HG03354 (cell line): ENCODE measurements around the gene SCN4B.
"Not testable (repeated sequence)": the region's sequence is repeated elsewhere in the genome, so short reads cannot be mapped to it uniquely, and the experiment has no call there.

ENCODE experiments used
- ATAC-seq: cut with Tn5 transposase; IDR thresholded peaks from one replicate; pipeline ENCODE4 v1.9.1; 2021; ENCODE audit warnings: mild to moderate bottlenecking; ENCODE audit not compliant: unreplicated experiment, poor library complexity, severe bottlenecking

The SCN4B gene, protein sequence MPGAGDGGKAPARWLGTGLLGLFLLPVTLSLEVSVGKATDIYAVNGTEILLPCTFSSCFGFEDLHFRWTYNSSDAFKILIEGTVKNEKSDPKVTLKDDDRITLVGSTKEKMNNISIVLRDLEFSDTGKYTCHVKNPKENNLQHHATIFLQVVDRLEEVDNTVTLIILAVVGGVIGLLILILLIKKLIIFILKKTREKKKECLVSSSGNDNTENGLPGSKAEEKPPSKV

DNA sequence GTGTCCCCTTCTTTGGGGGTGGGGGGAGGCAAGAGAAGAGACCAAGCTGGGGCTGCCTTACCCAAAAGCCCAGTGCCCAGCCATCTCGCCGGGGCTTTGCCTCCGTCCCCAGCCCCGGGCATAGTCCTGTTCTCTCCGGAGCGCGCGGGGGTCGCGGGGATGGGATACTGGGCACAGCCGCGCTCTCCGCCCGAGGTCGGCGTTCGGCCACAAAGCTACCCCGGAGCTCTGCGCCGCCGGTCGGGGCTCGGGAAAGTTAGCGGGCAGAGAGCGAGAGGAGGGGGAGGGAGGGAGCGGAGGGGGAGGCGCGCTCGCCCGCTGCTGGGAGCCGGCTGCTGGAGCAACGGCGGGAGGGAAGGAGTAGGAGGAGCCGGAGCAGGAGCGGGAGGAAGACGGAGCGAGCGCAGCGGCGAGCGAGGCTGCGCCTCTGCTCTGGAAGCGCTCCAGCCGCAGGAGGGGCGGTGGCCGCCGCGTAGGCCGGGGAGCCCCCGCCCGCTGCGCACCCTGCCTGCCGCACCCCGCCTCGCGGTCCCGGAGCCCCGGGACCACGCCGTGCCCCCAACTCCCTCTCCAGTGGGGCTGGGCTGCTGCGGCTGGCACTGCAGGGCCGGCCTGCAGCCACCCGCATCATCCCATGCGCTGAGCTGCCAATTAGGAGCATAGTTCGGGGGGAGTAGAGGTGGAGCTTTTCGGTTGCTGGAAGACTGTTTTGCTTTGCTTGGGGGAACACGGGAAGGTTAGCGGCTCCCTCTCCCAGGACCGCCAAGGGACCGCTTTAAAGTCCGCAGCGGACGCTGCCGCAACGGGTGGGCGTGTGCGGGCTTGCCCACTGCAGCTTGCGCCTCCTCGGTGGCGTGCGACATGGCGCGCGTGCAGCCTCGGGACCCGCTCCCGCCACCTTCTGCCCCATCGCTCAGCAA is at the start of gene SCN4B:
Gene SCN4B, minus strand, starts transcription at position 272 of the 920 bp plus-strand sequence. Its CDS starts 150 bp downstream, at position 122.
- no peak for ATAC-seq

GRCh38 chr11:118201966-118202365 is 49.3 kb upstream of the SCN4B start:
- ATAC-seq: no peak

GRCh38 chr11:118200901-118201680 is 48.5 kb upstream of the SCN4B start:
- ATAC-seq: no peak

DNA sequence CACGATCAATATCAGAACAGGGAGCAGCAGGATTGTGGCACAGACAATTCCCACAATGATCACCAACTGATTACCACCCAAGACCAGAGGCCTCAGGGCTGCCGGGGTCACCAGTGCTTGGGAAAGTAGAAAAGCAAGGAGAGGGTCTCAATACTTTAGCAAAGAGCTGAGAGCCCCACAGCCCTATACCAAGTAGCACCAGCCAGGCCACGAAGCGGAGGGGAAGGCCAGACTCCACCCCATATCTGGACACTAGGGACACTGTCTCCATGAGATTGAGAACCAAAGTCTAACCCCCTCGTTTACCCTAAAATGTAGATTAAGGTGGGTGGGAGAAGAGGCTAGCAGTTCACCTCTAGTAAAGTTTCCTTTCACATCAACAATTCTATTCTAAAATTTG is 47.9 kb upstream of the SCN4B start:
- ATAC-seq: no peak

DNA sequence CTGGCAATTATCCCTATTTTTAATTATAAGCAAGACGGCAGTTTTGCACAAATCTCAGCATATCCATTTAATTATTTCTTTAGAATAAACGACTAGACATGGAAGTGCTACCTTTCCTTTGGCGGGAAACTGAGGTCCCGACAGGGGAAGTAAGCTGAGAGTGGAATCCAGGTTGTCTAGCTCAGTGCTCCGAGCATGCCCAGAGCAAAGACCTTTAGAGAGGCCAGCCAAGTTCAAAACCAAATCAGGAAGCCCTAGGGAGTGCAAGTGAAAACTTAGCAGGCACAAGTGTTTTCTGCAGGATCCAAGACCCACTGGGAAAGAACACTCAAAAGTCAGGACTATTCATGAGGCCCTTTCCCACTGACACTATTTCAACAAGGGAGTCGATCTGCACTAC is 46.5 kb upstream of the SCN4B start:
- no peak for ATAC-seq

DNA sequence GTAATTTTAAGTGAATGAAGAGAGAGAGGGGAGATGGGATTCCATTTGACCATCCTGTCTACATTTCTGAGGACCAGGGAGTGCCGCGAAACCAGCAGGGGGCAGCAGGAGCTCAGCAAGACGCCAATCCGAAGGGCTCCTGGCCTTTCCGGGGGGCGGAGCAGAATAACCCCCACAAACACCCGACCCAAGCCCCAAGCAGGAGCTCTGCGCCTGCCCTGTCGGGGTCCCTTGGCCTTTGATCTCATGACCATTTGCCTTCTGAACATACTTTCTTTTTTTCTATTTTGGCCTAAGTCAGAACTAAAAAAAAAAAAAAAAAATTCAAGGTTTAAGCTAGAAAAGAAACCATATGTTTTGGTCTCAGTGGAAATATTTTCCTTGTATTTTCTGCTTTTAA is 45.7 kb upstream of the SCN4B start:
- peak; percentile 55 for ATAC-seq

DNA sequence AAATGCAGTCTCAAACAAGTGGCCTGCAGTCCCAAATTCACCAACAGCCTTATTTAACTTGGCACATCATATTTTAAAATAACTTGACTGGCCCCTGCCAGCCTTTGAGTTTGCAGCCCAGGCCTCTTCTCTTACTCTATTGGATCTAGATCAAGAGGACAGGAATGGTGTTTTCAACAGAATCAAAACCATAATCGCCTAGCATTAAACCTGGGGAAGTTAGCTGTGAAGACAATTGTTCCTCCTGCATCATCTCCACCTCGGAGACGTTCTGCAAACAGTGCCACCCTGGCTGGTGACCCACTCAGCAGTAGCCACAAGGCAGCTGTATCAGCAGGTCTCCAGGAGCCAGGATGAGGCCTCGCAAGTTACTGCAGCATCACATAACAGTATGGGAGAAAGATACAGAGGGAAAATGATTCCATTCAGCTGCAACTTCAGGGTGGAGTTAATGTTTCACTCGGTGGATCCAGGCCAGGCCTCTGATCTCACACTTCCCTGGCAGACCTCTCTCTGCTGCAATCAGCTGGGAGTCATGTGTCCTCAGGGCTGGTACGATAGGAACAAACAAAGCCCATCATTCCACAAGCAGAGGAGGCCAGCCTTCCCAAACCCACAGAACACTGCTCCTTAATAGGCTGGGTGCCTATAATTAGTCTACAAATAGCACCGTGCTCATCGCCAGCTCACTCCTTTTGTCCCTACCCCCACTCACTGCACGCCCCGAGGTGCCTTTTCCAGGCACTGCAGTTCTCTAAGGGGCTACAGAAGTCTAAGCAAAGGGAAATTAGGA is 42.4 kb upstream of the SCN4B start:
- no peak for ATAC-seq

- ATAC-seq: no peak
These were observed 41.4 kb upstream of the SCN4B start for GRCh38 chr11:118193910-118194566.

- ATAC-seq: not testable (repeated sequence)
These were observed 40.2 kb upstream of the SCN4B start for GRCh38 chr11:118192817-118193216.

DNA sequence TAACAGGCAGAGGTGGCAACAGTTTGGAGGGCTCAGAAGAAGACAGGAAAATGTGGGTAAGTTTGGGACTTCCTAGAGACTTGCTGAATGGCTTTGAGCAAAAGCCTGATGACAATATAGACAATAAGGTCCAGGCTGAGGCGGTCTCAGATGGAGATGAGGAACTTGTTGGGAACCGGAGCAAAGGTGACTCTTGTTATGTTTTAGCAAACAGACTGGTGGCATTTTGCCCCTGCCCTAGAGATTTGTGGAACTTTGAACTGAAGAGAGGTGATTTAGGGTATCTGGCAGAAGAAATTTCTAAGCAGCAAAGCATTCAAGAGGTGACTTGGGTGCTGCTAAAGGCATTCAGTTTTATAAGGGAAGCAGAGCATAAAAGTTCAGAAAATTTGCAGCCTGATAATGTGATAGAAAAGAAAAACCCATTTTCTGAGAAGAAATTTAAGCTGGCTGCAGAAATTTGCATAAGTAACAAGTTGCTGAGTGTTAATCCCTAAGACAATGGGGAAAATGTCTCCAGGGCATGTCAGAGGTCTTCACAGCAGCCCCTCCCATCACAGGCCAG is 38.4 kb upstream of the SCN4B start:
- not testable (repeated sequence) for ATAC-seq

DNA sequence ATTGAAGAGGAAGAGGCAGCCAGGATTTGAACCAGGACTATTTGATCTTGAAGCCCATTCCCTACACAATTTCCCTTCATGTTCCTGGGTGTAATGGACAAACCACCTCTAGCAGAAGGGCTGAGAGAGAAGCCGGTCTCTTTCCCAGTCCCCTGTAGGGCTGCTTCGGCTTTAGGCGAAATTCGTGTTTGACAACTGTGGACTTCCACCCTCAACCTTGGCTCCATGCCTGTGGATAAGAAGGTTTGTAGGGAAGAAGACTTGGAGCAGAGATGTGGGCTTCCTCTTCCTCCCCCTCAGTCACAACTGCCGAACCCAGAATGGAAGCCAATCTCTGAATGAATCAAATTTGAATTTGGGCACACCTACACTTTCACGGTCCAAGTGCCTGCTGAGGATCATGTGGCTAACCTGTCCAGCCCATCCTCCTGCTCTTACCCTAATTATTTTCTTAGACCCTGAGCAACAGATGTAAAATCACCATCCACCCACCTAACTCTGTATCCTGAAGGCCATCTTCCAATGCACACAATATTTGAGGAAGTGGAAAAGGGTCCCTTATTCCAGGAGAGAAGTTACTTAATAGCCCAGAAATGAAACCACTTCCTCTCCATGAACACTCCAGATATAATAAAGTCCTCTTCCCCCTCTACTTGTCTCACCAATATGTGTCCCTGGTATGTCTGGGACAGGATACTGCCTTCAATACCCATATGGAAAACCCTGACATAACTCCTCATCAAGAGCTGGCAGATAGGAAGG is 33.9 kb upstream of the SCN4B start:
- no peak for ATAC-seq

DNA sequence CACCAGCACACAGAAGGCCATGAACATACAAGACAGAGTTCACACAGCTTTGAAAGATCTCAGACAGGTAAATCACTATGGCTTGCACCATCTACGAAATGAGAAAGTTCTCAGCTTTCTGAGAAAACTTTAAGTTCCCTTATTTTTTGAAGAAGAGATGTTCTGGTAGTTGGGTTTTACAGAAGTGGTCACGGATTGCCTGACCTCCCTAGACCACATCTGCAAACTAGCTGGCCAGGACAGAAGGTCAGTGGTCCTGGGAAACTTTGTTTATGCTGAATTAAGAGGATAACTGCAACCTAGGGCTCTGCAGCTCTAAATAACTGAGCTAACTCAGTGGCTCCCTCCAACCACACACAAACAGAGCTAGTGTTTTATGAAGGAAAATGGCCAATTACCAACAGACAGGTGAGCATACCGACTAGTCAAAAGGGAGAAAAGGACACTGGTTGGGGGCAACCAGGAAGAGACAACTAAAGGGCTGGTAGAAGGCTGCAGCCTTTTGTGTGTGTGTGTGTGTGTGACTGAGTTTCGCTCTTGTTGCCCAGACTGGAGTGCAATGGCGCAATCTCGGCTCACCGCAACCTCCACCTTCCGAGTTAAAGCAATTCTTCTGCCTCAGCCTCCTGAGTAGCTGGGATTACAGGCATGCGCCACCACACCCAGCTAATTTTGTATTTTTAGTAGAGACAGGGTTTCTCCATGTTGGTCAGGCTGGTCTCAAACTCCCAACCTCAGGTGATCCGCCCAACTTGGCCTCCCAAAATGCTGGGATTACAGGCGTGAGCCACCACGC is 32.4 kb upstream of the SCN4B start:
- no peak for ATAC-seq

- ATAC-seq: not testable (repeated sequence)
These were observed 31.1 kb upstream of the SCN4B start for GRCh38 chr11:118183691-118184090.

GRCh38 chr11:118180300-118180703 is 27.7 kb upstream of the SCN4B start:
- ATAC-seq: no peak

DNA sequence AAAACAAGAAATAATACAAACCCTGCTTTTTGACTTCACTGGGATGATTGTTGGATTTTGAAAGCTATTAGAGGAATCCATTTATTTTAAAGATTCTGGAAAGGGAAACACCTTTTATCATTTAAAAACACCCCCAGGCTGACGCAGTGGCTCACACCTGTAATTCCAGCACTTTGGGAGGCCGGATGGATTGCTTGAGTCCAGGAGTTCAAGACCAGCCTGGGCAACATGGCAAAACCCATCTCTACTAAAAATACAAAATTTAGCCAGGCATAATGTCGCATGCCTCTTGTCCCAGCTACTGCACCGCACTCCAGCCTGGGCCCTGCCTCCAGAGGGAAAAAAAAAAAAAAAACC is 24.1 kb upstream of the SCN4B start:
- no peak for ATAC-seq

DNA sequence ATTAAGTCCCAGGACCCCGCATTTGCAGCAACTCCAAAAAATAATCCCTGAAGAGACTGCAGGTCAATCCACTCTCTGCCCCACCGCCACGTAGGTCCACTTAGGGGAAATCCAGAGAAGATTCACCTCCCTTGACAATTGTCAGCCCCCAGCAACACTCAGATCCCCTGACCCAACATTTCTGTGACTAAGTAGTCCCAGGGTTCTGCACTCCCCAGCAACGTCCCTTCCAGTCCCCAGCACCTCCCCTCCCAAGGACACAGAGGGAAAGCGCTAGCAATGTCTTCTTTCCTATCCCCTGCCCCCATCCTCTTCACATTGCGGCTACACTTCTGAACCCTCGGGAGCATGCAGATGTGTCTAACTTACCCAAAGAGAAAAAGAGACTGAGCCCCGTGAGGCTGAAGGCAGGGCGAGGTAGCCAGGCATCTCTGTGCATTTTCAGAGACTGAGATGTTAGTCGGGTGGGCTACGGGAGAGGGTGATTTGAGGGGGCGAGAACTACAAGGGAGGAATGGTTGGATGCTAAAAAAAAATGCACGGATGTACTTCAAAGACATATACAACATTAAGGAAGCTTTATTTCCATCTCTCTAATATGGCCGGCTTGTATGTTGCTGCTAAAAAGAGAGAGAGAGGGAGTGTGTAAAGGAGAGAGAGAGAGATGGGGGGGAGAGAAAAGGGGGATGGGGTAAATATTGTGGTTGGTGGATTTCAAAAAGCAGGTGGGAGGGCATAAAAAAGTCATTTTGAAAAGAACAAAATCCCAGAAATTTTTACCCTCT is 23.6 kb upstream of the SCN4B start, which contains the start of gene SCN2B:
Gene SCN2B, minus strand, starts transcription at position 647 of the 785 bp plus-strand sequence. Its CDS starts 208 bp downstream, at position 439.
- ATAC-seq: no peak
